Neural progenitor cell (in vitro differentiated cells): ENCODE measurements around the gene PTH2R.

ENCODE experiments used
- CTCF ChIP-seq: fragments of 200-600 bp; sonication (generic); IDR thresholded peaks from 2 replicates; pipeline ENCODE4 v1.5.1; 2017; ENCODE audit warnings: antibody characterized with exemption, mild to moderate bottlenecking
- EZH2 ChIP-seq: fragments of 200-600 bp; sonication (generic); IDR thresholded peaks from 2 replicates; pipeline ENCODE4 v1.6.1; 2017; ENCODE audit warnings: antibody characterized with exemption, mild to moderate bottlenecking, moderate library complexity
- EZH2phosphoT487 ChIP-seq: fragments of 200-600 bp; sonication (generic); IDR thresholded peaks from 2 replicates; pipeline ENCODE4 v1.6.1; 2017; ENCODE audit warnings: antibody characterized with exemption

DNA sequence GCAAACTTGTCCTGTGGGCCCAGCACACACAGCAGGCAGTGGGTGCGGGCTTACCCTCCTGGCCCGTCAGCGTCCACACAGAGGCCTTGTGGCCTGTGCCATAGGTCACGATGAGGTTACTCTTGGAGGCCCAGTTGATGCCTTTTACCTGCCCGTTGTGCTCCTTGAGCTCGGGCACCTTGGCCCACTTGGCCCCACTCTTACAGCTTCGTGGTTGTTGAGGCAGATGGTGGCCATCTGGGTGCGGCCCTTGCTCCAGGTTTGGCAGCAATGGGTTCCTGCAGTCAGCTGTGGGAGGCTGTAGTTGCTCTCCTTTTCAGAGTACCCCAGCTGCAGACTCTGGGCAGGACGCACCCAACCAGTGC is 45.5 kb upstream of the PTH2R start:
- TF ChIP-seq CTCF, result no peak
- no peak for TF ChIP-seq EZH2
- TF ChIP-seq EZH2phosphoT487, result no peak
